ENCODE measurements around the gene OR4X2.
"Not testable (repeated sequence)": the region's sequence is repeated elsewhere in the genome, so short reads cannot be mapped to it uniquely, and the experiment has no call there.

Gene OR4X2, protein sequence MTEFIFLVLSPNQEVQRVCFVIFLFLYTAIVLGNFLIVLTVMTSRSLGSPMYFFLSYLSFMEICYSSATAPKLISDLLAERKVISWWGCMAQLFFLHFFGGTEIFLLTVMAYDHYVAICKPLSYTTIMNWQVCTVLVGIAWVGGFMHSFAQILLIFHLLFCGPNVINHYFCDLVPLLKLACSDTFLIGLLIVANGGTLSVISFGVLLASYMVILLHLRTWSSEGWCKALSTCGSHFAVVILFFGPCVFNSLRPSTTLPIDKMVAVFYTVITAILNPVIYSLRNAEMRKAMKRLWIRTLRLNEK

DNA sequence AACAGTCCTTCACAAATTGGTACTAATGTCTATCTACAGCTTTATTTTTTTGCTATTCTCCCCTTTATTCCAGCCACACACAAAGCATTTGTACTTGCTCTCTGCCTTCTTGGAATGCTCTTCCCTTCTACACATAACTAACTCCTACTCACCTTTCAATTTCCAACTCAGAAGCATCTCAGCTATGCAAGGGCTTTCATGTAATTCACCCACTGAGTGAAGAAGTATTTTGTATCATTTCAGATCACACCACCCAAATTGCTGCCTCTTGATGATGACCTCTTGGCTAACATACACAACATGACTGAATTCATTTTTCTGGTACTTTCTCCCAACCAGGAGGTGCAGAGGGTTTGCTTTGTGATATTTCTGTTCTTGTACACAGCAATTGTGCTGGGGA lies at the start of gene OR4X2:
TSS of gene OR4X2 (plus strand) at position 301 of the 400 bp plus-strand sequence. CDS start at position 301, 0 bp downstream.
- DNase-seq (ENCODE audit: low read depth) = no peak

DNA sequence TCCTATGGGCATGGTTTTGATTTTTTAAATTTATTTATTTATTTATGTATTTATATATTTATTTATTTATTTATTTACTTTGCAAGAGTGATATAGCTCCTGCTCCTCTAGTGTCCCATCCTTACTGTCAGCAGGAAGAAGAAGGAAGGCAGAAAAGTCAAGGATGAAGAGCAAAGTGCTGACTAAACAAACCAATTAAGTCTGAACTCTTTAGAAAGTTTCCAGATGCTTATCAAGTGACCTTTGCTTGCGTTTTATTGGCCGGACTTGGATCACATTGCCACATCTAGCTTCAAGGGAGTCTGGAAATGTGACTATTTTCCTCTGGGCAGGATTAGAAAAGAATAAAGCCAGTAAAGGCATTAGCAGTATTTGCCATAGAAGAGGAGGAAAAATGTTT lies 37.0 kb upstream of the OR4X2 start:
- no peak for DNase-seq (ENCODE audit: low read depth)

DNA sequence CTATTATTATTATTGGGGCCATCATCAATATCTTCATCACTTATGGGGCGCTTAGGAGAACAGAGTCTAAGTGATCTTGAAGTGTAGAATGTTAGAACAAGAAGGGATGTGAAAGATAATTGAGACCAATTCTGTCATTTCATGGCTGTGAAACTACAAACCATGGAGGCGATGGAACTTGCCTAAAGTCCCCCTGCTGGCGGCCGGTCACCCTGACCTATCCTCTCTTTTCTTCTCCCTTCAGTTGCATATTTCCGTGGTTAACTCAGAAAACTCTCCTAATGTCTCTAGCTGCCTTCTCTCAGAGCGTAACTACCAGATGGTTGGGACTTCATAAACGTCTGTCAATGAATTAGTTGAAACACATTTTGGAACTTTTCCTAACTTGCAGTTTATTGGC lies 34.9 kb upstream of the OR4X2 start:
- DNase-seq (ENCODE audit: low read depth) = no peak

DNA sequence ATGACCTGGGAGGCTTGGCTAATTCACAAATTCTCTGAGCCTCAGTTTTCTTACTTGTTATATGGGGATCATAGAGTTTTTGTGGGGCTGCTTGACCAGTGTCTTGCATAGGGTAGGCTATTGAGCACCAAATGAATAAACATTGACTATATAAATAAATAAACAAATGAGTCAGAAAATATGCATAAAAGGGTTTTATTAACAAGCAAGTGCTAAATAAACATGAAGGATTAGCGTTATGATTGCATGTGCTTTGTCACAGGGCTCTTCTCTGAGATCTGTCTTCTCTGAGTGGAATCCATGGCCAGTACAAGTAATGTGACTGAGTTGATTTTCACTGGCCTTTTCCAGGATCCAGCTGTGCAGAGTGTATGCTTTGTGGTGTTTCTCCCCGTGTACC lies 28.4 kb upstream of the OR4X2 start, which contains the start of gene OR4B1:
TSS of gene OR4B1 (plus strand) at position 301 of the 400 bp plus-strand sequence. CDS start at position 301, 0 bp downstream.
- no peak for DNase-seq (ENCODE audit: low read depth)

DNA sequence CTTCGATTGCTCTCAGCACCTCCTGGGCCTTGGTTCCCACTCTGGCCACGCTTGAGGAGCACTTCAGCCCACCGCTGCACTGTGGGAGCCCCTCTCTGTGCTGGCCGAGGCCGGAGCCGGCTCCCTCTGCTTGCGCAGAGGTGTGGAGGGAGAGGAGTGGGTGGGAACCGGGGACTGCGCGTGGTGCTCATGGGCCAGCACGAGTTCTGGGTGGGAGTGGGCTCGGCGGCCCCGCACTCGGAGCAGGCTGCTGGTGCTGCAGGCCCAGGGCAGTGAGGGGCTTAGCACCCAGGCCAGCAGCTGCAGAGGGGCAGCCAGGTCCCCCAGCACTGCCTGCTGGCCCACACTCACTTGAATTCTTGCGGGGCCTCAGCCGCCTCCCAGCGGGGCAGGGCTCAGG lies 16.1 kb upstream of the OR4X2 start:
- no peak for DNase-seq (ENCODE audit: low read depth)

DNA sequence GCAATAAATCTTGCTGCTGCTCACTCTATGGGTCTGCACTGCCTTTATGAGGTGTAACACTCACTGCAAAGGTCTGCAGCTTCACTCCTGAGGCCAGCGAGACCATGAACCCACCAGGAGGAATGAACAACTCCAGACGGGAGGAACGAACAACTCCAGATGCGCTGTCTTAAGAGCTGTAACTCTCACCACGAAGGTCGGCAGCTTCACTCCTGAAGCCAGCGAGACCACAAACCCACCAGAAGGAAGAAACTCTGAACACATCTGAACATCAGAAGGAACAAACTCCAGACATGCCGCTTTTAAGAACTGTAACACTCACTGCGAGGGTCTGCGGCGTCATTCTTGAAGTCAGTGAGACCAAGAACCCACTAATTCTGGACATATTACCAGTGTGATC lies 14.8 kb upstream of the OR4X2 start:
- not testable (repeated sequence) for DNase-seq (ENCODE audit: low read depth)

DNA sequence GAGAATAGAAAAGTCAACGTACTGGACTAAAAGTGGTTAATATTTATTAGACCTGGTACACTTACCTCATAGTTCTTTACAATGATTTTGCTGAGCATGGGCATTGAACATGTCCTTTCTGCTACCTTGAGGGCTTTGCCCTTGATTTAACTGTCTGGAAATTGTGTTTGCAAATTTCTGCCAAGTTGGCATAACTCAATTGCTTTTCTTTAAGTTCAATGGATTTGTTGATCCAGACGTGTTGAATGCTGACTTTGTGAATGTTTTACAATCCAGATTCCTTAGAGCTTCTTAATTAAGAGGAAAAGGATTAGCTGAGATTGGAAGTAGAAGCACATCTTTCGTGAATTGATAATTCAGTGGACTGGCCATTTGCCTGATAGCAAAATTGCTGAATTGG lies 7.2 kb upstream of the OR4X2 start:
- no peak for DNase-seq (ENCODE audit: low read depth)

DNA sequence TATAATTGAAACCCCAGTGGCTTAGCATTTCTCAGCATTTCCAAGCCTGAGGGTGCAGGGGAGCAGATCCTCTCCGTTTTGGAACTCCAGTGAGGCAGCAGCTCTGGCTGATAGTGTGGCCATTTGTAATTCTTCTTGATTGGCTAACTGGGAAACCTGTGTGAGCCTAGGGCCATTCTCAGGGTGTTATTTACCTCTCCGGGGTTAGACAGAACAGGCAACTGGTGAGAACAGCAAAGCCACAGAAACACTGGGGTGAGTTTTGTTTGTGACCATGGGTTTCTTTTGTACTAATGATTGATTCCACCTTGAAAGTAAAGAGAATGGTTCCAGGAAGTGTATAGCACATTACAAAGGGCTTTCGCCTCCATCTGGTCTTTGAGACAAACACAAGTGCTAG lies 2.4 kb upstream of the OR4X2 start:
- no peak for DNase-seq (ENCODE audit: low read depth)

DNA sequence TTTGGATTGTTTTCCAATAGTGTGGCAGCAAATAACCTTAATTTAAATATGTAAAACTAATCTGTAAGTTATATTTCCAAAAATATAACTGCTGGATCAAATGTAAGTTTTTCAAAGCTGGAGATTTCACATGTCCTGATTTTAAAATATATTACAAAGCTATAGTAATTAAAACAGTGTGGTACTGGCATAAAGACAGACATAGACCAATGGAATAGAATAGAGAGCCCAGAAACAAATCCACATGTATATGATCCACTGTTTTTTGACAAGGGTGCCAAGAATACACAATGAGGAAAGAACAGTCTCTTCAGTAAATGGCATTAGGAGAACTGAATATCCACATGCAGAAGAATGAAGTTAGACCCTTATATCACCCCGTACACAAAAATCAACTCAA lies 4.0 kb downstream of the OR4X2 start:
- DNase-seq (ENCODE audit: low read depth) = no peak

DNA sequence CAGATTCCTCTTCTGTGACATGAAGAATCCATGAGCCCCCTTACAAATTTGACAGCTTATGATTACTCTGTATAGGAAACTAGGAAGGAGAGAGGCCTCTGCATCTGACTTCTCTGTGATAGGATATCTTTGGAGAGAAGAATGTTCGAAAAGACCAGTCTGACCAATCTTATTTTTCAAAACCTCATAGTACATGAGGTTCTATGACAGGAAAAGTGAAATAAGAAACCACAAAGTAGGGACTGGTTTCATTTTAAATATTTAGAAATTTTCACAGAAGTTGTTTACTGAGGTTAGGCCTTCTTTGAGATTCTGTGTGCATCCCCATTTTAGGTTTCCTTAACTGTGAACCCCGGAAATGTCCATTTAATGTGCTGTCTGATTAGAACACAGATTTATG lies 16.7 kb downstream of the OR4X2 start:
- no peak for DNase-seq (ENCODE audit: low read depth)

DNA sequence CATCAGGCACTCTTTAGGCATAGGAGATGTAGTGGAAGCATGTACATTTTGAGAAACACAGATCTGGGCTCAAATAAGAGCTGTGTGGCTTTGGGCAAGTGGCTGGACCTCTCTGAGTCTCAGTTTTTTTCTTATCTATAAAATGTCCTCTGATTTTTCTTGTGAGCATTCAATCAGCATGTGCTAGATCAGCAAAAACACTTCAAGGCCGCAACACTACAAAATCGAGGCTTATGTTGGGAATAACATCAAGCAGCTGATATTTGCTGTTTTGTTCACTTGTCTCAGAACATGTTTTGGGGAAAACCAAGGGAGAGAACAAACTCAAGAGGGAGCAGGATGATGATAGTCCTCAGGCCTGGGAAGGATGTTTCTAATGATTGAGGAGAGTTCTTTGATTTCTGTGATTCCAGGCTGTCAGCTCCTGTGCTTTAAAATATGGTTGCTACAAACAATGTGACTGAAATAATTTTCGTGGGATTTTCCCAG lies 18.6 kb downstream of the OR4X2 start, which contains the start of gene OR4X1:
TSS of gene OR4X1 (plus strand) at position 439 of the 489 bp plus-strand sequence. CDS start at position 439, 0 bp downstream.
- DNase-seq (ENCODE audit: low read depth) = no peak

DNA sequence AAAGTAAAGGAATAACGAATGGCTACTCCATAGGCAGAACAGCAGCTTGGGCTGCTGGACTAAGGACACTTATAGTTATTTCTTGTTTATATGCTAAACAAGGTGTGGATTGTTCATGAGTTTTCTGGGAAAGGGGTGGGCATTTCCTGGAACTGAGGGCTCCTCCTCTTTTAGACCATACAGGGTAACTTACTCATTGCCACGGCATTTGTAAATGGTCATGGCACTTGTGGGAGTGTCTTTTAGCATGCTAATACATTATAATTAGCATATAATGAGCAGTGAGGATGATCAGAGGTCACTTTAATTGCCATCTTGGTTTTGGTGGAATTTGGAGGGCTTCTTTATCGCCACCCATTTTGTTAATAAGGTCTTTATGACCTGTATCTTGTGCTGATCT lies 25.7 kb downstream of the OR4X2 start:
- no peak for DNase-seq (ENCODE audit: low read depth)

DNA sequence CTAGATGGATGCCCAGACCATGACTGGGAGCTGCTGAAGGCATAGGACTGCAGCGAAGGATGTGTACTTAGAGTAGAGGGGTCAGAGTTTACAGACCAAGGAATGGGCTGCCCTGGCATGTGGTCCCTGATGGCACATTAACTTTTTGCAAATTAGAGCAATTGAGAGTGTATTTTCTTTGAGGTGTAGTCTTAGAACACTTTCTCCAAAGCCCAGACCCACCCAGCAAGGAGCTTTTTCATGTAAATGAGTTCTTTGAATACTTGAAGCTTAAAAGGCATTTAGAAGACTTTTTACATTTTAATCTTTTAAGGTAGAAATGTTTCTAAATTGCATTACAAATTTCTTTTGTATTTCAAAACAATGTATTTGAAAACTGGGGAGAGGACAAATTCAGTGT lies 27.7 kb downstream of the OR4X2 start:
- no peak for DNase-seq (ENCODE audit: low read depth)
